BLaER1 treated with 17β-estradiol and CSF1 and Interleukin-3, amounts not matched to agents 10 nM and 100 nM (cell line): ENCODE results near the gene ATG2A.

Experiments
- H3K27ac ChIP-seq, 11 experiments: shearing (Covaris generic); formaldehyde crosslinking; 2 replicates each; pipeline ENCODE4 v1.8.1; 2022
- H3K27me3 ChIP-seq, 11 experiments: shearing (Covaris generic); formaldehyde crosslinking; 2 replicates each; pipeline ENCODE4 v1.8.1; 2022
- H3K36me3 ChIP-seq, 11 experiments: shearing (Covaris generic); formaldehyde crosslinking; 2 replicates each; pipeline ENCODE4 v1.8.1; 2022
- H3K4me1 ChIP-seq, 10 experiments: shearing (Covaris generic); formaldehyde crosslinking; 2 replicates each; pipeline ENCODE4 v1.8.1; 2022
- H3K4me2 ChIP-seq, 11 experiments: shearing (Covaris generic); formaldehyde crosslinking; 2 replicates each; pipeline ENCODE4 v1.8.1; 2022
- H3K4me3 ChIP-seq, 10 experiments: shearing (Covaris generic); formaldehyde crosslinking; 2 replicates each; pipeline ENCODE4 v1.8.1; 2022
- H3K9ac ChIP-seq, 11 experiments: shearing (Covaris generic); formaldehyde crosslinking; 2 replicates each; pipeline ENCODE4 v1.8.1; 2022
- H3K9me3 ChIP-seq, 11 experiments: shearing (Covaris generic); formaldehyde crosslinking; replicated peaks in 1 of 11; 2 replicates each; pipeline ENCODE4 v1.8.1; 2022
- H4K20me1 ChIP-seq, 11 experiments: shearing (Covaris generic); formaldehyde crosslinking; 2 replicates each; pipeline ENCODE4 v1.8.1; 2022
- Cebpa-rat ChIP-seq, 11 experiments: shearing (Covaris generic); IDR thresholded peaks; 2 replicates each; pipeline ENCODE4 v1.8.1; 2022

The ATG2A gene

GRCh38 chr11:64894812-64895452, 22.1 kb downstream of the ATG2A start:
- H3K4me1 ChIP-seq: peaks cover 28 to 75% (median 59%) of the 10 kb centered on the region in 10 experiments
- H3K36me3 ChIP-seq: peaks cover 25 to 56% (median 39%) of the 10 kb centered on the region in 11 experiments
- H3K9me3 ChIP-seq: no peaks in the 10 kb centered on the region
- H3K27me3 ChIP-seq: no peaks in the 10 kb centered on the region
- no peak for TF ChIP-seq Cebpa-rat (IDR thresholded peaks at IDR 0.05)
- no peak overlapping the region for H3K4me3 ChIP-seq
- H3K9ac ChIP-seq: peak overlapping the region in 1 of 11 experiments; percentile 9; a peak in 1 of 22 replicates
- peak overlapping the region in 8 of 11 experiments; percentile 18 to 97 (median 88); a peak in 9 of 22 replicates for H3K4me2 ChIP-seq
- H3K27ac ChIP-seq: peak overlapping the region in 1 of 11 experiments; percentile 34; a peak in 1 of 22 replicates
- H4K20me1 ChIP-seq: peaks cover 0 to 9% (median 0%) of the 10 kb centered on the region in 11 experiments; a peak in 4 of 22 replicates

GRCh38 chr11:64894070-64894811, 22.8 kb downstream of the ATG2A start:
- Histone ChIP-seq H3K27ac (peak overlapping the region in 9 of 11 experiments; percentile 43 to 83 (median 73); a peak in 18 of 22 replicates), H3K27me3 (no peaks in the 10 kb centered on the region), H3K4me3 (peak overlapping the region in 1 of 10 experiments; percentile 8; a peak in 1 of 20 replicates), H3K9me3 (no peaks in the 10 kb centered on the region), H3K36me3 (peaks cover 23 to 49% (median 32%) of the 10 kb centered on the region in 11 experiments), H3K9ac (peak overlapping the region; percentile 25 to 77 (median 63); a peak in 19 of 22 replicates), H3K4me1 (peaks cover 29 to 82% (median 66%) of the 10 kb centered on the region in 10 experiments), H4K20me1 (peaks cover 0 to 9% (median 0%) of the 10 kb centered on the region in 11 experiments; a peak in 4 of 22 replicates), H3K4me2 (peak overlapping the region; percentile 78 to 97 (median 91))
- TF ChIP-seq Cebpa-rat (IDR thresholded peaks at IDR 0.05): no peak

- H3K4me2 ChIP-seq: peak overlapping the region; percentile 78 to 97 (median 91)
- H3K4me1 ChIP-seq: peaks cover 37 to 90% (median 74%) of the 10 kb centered on the region in 10 experiments
- H3K9ac ChIP-seq: peak overlapping the region; percentile 25 to 77 (median 63); a peak in 20 of 22 replicates
- H3K27ac ChIP-seq: peak overlapping the region in 10 of 11 experiments; percentile 27 to 83 (median 72); a peak in 19 of 22 replicates
- peaks cover 0 to 9% (median 0%) of the 10 kb centered on the region in 11 experiments; a peak in 3 of 22 replicates for H4K20me1 ChIP-seq
- peak overlapping the region in 2 of 10 experiments; percentile 3 to 8; a peak in 2 of 20 replicates for H3K4me3 ChIP-seq
- H3K9me3 ChIP-seq: no peaks in the 10 kb centered on the region
- H3K27me3 ChIP-seq: no peaks in the 10 kb centered on the region
- no peak for TF ChIP-seq Cebpa-rat (IDR thresholded peaks at IDR 0.05)
- peaks cover 20 to 41% (median 29%) of the 10 kb centered on the region in 11 experiments for H3K36me3 ChIP-seq
Measured at GRCh38 chr11:64893194-64894069, 23.6 kb downstream of the ATG2A start.

GRCh38 chr11:64892838-64893193, 24.2 kb downstream of the ATG2A start:
- Histone ChIP-seq H3K4me1 (peaks cover 43 to 94% (median 80%) of the 10 kb centered on the region in 10 experiments), H3K9me3 (no peaks in the 10 kb centered on the region), H3K4me3 (peak overlapping the region in 2 of 10 experiments; percentile 3 to 29; a peak in 1 of 20 replicates), H3K36me3 (peaks cover 14 to 34% (median 23%) of the 10 kb centered on the region in 11 experiments), H3K27ac (peak overlapping the region in 10 of 11 experiments; percentile 27 to 83 (median 72); a peak in 18 of 22 replicates), H3K27me3 (no peaks in the 10 kb centered on the region), H3K9ac (peak overlapping the region; percentile 22 to 77 (median 63); a peak in 20 of 22 replicates), H4K20me1 (peaks cover 0 to 9% (median 0%) of the 10 kb centered on the region in 11 experiments; a peak in 3 of 22 replicates), H3K4me2 (peak overlapping the region; percentile 78 to 97 (median 91))
- no peak for TF ChIP-seq Cebpa-rat (IDR thresholded peaks at IDR 0.05)

- H4K20me1 ChIP-seq: peaks cover 0 to 9% (median 0%) of the 10 kb centered on the region in 11 experiments; a peak in 3 of 22 replicates
- H3K9me3 ChIP-seq: no peaks in the 10 kb centered on the region
- H3K27ac ChIP-seq: peak overlapping the region in 10 of 11 experiments; percentile 27 to 83 (median 72); a peak in 18 of 22 replicates
- peak overlapping the region; percentile 22 to 77 (median 63); a peak in 20 of 22 replicates for H3K9ac ChIP-seq
- no peaks in the 10 kb centered on the region for H3K27me3 ChIP-seq
- H3K4me3 ChIP-seq: peak overlapping the region in 2 of 10 experiments; percentile 3 to 29; a peak in 1 of 20 replicates
- H3K4me2 ChIP-seq: peak overlapping the region; percentile 78 to 97 (median 91)
- H3K4me1 ChIP-seq: peaks cover 47 to 94% (median 82%) of the 10 kb centered on the region in 10 experiments
- H3K36me3 ChIP-seq: peaks cover 10 to 30% (median 19%) of the 10 kb centered on the region in 11 experiments
- TF ChIP-seq Cebpa-rat (IDR thresholded peaks at IDR 0.05): no peak
Measured at GRCh38 chr11:64892411-64892831, 24.6 kb downstream of the ATG2A start.

- no peak overlapping the region for H3K4me3 ChIP-seq
- H3K27me3 ChIP-seq: no peaks in the 10 kb centered on the region
- H3K4me1 ChIP-seq: peaks cover 52 to 94% (median 83%) of the 10 kb centered on the region in 10 experiments
- H3K36me3 ChIP-seq: peaks cover 7 to 25% (median 14%) of the 10 kb centered on the region in 11 experiments; a peak in 20 of 22 replicates
- peaks cover 0 to 7% (median 0%) of the 10 kb centered on the region in 11 experiments; a peak in 3 of 22 replicates for H4K20me1 ChIP-seq
- H3K9ac ChIP-seq: peak overlapping the region in 8 of 11 experiments; percentile 57 to 77 (median 68); a peak in 16 of 22 replicates
- peak overlapping the region in 8 of 11 experiments; percentile 68 to 83 (median 74); a peak in 16 of 22 replicates for H3K27ac ChIP-seq
- TF ChIP-seq Cebpa-rat (IDR thresholded peaks at IDR 0.05): no peak
- H3K9me3 ChIP-seq: no peaks in the 10 kb centered on the region
- peak overlapping the region; percentile 78 to 97 (median 91); a peak in 21 of 22 replicates for H3K4me2 ChIP-seq
Measured at GRCh38 chr11:64891880-64892279, 25.1 kb downstream of the ATG2A start.

- no peaks in the 10 kb centered on the region for H3K9me3 ChIP-seq
- no peak for TF ChIP-seq Cebpa-rat (IDR thresholded peaks at IDR 0.05)
- H3K27me3 ChIP-seq: no peaks in the 10 kb centered on the region
- no peak overlapping the region for H3K4me3 ChIP-seq
- peak overlapping the region in 10 of 11 experiments; percentile 83 to 97 (median 92); a peak in 19 of 22 replicates for H3K4me2 ChIP-seq
- peak overlapping the region in 7 of 11 experiments; percentile 59 to 77 (median 69); a peak in 12 of 22 replicates for H3K9ac ChIP-seq
- H3K27ac ChIP-seq: peak overlapping the region in 8 of 11 experiments; percentile 68 to 83 (median 74); a peak in 12 of 22 replicates
- H4K20me1 ChIP-seq: peaks cover 0 to 7% (median 0%) of the 10 kb centered on the region in 11 experiments; a peak in 3 of 22 replicates
- H3K4me1 ChIP-seq: peaks cover 55 to 89% (median 82%) of the 10 kb centered on the region in 10 experiments
- peaks cover 6 to 20% (median 11%) of the 10 kb centered on the region in 11 experiments; a peak in 17 of 22 replicates for H3K36me3 ChIP-seq
Measured at GRCh38 chr11:64891215-64891848, 25.7 kb downstream of the ATG2A start.
